Left kidney (tissue), 8 donors: Measurements from ENCODE around the gene PPM1E. TPM values are rescaled to one million over a fixed set of nuclear protein-coding genes. Genes with fewer than 3 reads are reported as not detected.
A peak's percentile ranks its signal among the peaks of the same experiment; 100 is the strongest.
"Not testable (repeated sequence)": the region's sequence is repeated elsewhere in the genome, so short reads cannot be mapped to it uniquely, and the experiment has no call there.

Source experiments
- DNase-seq: peaks from one replicate; pipeline ENCODE4 v3.0.0-alpha.2; 2013
- long read RNA-seq, 8 donors: transcript quantifications; one replicate each; lab custom pipeline, GENCODE V29; 2026
- polyA plus RNA-seq: library from polyadenylated mRNA; unstranded; fragments of 120-200 nt; gene quantifications from one replicate; pipeline ENCODE4 v1.2.1, GENCODE V29; 2013; ENCODE audit not compliant: insufficient read length

Gene PPM1E
- polyA plus RNA-seq = 5.2 TPM
- long read RNA-seq, donor 1 = 0 reads
- long read RNA-seq, donor 2, full-length matches to known transcripts = 1 of 1 reads
- long read RNA-seq, donor 2, partial matches to known transcripts = 0 of 1 reads
- long read RNA-seq, donor 2, other reads (novel, unspliced or antisense) = 0 of 1 reads
- long read RNA-seq, donor 3, full-length matches to known transcripts = 1 of 1 reads
- long read RNA-seq, donor 3, partial matches to known transcripts = 0 of 1 reads
- long read RNA-seq, donor 3, other reads (novel, unspliced or antisense) = 0 of 1 reads
- long read RNA-seq, donor 4 = 0 reads
- long read RNA-seq, donor 5, full-length matches to known transcripts = 1 of 1 reads
- long read RNA-seq, donor 5, partial matches to known transcripts = 0 of 1 reads
- long read RNA-seq, donor 5, other reads (novel, unspliced or antisense) = 0 of 1 reads
- long read RNA-seq, donor 6 = 0 reads
- long read RNA-seq, donor 7, full-length matches to known transcripts = 1 of 1 reads
- long read RNA-seq, donor 7, partial matches to known transcripts = 0 of 1 reads
- long read RNA-seq, donor 7, other reads (novel, unspliced or antisense) = 0 of 1 reads
- long read RNA-seq, donor 8, full-length matches to known transcripts = 1 of 1 reads
- long read RNA-seq, donor 8, partial matches to known transcripts = 0 of 1 reads
- long read RNA-seq, donor 8, other reads (novel, unspliced or antisense) = 0 of 1 reads

DNA sequence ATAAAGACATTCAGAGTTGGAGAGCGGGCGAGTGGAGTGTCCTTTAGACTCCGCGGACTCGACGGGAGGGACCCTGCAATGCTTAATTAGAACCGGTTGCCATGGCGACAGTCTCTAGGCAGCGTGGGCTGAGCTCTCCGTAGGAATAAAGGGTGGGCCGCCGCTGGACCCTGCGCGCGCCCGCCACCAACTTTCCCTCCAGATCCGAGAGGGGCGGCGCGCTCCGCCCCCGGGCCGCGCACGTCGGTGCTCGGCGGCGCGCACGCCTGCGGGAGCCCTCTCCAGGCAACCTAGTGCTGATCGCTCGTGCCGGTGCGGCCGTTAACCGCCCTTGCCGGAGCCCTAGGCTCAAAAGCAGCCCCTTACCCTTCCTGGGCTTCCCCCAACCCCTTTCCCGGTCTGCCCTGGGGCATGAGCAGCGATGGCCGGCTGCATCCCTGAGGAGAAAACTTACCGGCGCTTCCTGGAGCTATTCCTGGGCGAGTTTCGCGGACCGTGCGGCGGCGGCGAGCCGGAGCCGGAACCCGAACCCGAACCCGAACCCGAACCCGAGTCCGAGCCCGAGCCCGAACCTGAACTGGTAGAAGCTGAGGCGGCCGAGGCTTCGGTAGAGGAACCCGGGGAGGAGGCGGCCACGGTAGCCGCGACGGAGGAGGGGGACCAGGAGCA, at the start of gene PPM1E:
Gene PPM1E, plus strand, starts transcription at position 278 of the 669 bp plus-strand sequence.
- DNase-seq = peak; percentile 89

- no peak for DNase-seq
Measured at GRCh38 chr17:58706351-58707140, 49.1 kb upstream of the PPM1E start.

DNA sequence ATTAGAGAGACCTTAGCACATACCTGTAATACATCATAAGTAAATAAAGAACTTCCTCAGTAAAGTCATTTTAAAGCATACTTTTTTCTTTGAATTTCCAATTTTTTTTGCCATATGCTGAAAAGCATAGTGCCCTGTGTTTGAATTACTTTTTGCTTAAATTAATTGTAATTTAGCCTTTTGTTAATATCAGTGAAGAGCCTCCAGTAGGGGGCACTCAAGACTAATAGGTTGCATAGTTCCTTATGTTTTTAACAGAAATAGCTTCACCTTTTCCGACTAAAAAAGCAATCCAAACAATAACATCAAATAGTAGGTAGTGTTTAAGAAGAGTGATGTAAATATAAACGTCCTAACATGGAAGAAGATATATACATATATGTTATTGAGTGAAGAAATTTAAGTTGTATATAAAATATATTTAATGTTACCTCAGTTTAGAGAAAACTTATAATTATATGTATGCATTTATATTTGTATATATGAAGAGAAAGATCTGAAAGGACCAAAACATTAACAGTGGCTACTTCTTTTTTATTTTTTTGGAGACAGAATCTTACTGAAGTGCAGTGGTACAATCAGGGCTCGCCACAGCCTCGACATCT, 44.6 kb upstream of the PPM1E start:
- peak; percentile 50 for DNase-seq

DNA sequence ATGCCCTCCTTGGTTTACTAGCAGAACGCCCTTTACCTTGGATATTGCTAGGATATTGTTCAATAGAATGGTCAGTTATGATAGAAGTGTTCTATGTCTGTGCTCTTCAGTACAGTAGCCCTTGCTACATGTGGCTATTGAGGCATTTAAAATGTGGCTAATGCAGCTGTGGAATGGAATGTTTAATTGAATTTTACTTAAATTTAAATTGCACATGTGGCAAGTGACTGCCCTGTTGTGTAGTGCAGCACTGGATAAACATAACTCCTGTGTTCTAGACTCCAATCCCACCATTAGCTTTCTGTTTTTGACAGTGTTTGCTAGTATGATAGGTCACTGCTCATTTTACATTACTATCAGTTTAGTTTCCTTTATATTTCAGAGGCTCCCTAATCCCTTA, 33.4 kb upstream of the PPM1E start:
- no peak for DNase-seq

- DNase-seq = no peak
Measured at GRCh38 chr17:58722696-58723095, 33.0 kb upstream of the PPM1E start.

- no peak for DNase-seq
Measured at GRCh38 chr17:58728798-58729197, 26.9 kb upstream of the PPM1E start.

DNA sequence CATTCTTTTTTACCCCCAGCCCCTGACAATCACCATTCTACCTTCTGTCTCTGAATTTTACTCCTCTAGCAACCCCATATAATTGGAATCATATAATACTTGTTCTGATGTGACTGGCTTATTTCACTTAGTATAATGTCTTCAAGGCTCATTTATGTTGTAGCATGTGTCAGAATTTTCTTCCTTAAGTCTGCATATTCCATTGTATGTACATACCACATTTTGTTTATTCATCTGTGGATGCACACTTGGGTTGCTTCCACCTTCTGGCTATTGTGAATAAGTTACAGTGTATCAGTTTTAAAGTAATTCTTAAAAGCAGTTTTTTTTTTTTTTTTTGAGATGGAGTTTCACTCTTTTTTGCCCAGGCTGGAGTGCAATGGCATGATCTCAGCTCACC, 24.7 kb upstream of the PPM1E start:
- no peak for DNase-seq

DNA sequence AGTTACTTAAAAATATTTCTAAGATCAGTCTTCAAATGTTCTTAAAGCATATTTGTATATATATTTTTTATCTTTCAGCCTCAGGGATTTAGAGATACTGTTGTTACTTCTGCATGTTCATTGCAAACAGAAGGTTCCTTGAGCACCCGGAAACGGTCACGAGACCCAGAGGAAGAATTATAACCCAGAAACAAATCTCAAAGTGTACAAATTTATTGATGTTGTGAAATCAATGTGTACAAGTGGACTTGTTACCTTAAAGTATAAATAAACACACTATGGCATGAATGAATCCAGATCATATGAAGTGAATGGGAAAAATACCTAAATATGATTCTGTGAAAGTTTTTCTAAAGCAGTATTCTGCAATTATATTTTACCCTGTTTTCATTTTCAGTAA, 21.6 kb upstream of the PPM1E start:
- DNase-seq = no peak

DNA sequence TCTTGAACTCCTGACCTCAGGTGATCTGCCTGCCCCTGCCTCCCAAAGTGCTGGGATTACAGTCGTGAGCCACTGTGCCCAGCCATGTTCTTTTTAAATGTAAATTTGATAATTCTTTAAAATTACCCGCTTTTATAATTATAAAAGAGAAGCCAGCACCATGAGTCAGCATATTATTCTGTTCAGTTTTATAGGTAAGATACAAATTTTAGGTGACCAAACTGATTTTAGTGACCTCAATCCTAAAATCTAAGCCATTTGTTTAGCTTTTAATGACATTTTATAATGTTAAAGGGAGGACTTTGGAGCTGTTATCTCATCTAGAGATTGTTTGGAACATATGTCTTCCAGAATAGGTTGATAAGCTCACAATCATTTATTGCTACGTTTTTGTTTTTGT, 20.8 kb upstream of the PPM1E start:
- no peak for DNase-seq

- no peak for DNase-seq
Measured at GRCh38 chr17:58741121-58741625, 14.5 kb upstream of the PPM1E start.

DNA sequence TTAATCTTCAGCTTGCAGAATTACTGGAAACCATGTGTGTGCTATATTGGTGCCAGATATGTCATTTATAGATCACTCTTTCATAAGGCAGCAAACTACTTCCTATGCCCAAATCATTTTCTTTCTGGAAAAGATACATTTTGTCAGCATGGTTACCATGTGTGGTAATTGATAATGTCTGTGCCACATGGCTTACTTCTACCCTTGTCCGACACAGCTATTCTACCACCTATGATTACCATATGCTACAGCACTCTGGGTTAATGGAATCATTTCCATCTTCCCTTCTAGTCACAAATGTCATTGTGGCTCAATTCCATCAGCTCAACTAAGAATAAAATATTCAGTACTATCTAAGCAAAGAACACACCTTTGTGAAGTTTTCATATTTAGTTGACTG, 8.0 kb upstream of the PPM1E start:
- no peak for DNase-seq

DNA sequence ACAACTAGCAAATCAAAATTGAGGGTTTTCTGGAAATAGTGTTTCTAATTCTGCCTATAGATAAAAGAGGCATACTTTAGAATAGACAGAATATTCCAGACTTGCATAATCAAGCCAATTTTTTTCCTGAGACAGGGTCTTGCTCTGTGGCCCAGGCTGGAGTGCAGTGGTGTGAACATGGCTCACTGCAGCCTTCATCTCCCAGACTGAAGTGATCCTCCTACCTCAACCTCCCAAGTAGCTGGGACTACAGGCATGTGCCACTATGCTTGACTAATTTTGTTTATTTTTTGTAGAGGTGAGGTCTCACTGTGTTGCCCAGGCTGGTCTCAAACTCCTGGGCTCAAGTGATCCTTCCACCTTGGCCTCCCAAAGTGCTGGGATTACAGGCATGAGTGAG, 6.0 kb upstream of the PPM1E start:
- not testable (repeated sequence) for DNase-seq

DNA sequence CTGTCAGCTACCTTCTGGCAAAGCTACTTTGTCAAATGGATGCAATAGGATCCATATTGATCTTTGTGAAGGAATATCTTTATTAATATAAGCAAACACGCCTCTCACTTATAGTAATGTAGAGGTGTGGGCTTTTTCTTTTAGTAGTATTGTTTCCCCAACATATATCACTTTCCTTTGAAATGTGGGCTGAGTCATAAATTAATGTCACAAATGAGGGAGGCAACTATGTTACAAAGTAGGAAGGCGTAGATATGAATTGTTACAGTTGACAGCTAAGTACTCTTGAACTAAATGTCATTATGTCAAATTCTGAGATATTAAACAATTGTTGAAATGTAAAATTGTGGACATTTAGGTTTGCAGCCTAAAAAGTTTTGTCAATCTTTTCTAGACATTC, 2.6 kb upstream of the PPM1E start:
- no peak for DNase-seq

- no peak for DNase-seq
Measured at GRCh38 chr17:58755269-58755576, 431 bp upstream of the PPM1E start.

GRCh38 chr17:58756246-58757161, 850 bp downstream of the PPM1E start:
- DNase-seq = no peak

- no peak for DNase-seq
Measured at GRCh38 chr17:58757162-58757613, 1.5 kb downstream of the PPM1E start.

DNA sequence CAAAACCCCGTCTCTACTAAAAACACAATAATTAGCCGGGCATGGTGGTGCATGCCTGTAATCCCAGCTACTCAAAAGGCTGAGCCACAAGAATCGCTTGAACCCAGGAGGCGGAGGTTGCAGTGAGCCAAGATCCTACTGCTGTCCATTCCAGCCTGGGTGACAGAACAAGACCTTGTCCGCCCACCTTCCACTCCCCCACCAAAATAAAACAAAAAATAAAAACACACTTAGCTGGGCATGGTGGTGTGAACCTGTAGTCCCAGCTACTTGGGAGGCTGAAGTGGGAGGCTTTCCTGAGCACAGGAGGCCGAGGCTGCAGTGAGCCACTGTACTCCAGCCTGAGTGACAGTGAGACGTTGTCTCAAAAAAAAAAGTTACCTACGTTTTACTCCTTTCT, 3.2 kb downstream of the PPM1E start:
- DNase-seq = no peak

- no peak for DNase-seq
Measured at GRCh38 chr17:58759522-58759921, 3.9 kb downstream of the PPM1E start.

- no peak for DNase-seq
Measured at GRCh38 chr17:58760248-58760647, 4.6 kb downstream of the PPM1E start.

GRCh38 chr17:58763263-58763662, 7.6 kb downstream of the PPM1E start:
- DNase-seq = no peak

DNA sequence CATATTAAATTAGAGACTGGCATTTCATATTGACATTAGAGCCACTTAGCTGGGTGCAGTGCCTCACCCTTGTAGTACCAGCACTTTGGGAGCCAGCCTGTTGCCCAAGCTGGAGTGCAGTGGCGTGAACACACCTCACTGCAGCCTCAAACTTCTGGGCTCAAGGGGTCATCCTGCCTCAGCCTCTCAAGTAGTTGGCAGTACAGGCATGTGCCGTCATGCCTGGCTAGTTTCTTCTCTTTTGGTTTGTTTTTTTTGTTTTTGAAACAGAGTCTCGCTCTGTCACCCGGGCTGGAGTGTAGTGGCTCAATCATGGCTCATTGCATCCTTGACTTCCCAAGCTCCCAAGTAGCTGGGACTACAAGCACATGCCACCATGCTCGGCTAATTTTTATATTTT, 8.7 kb downstream of the PPM1E start:
- peak; percentile 38 for DNase-seq
